Occipital lobe (tissue), 1 donor: ENCODE data around the gene ARL11. TPM values are rescaled to one million over a fixed set of nuclear protein-coding genes. Genes with fewer than 3 reads are reported as not detected.

ENCODE experiments used
- total RNA-seq: library from RNA; depleted of rRNA; stranded (reverse); fragments of >200 nt; gene quantifications from one replicate; pipeline ENCODE4 v1.2.3, GENCODE V29; 2014

The ARL11 gene
- total RNA-seq, 1 donor from 2014 or later = 0.31 TPM

Other genes with a start within 250 kb of the ARL11 start
- gene CAB39L, start 184.4 kb upstream of the ARL11 start, total RNA-seq = 36.5 TPM
- 20.7 TPM for gene SETDB2, start 184.2 kb upstream of the ARL11 start, total RNA-seq
- 4.7 TPM for gene PHF11, start 132.6 kb upstream of the ARL11 start, total RNA-seq
- 14.2 TPM for gene RCBTB1, start 42.9 kb upstream of the ARL11 start, total RNA-seq
- 40.4 TPM for gene EBPL, start 63.0 kb downstream of the ARL11 start, total RNA-seq
- 70.5 TPM for gene KPNA3, start 164.2 kb downstream of the ARL11 start, total RNA-seq